ENCODE data around the gene FARSB.

The FARSB gene

GRCh38 chr2:222651718-222652418, 4.0 kb downstream of the FARSB start:
- DNase-seq (ENCODE audit: low read depth), result no peak
- no peak overlapping the region for H3K4me3 ChIP-seq (ENCODE audit: control insufficient read depth, low read depth, low read length)

GRCh38 chr2:222649801-222650200, 6.1 kb downstream of the FARSB start:
- no peak for TF ChIP-seq CTCF (IDR thresholded peaks at IDR 0.05; ENCODE audit: control insufficient read depth, insufficient read depth, low read depth, low read length, missing control alignments)
- DNase-seq (ENCODE audit: low read depth), result no peak

More at GRCh38 chr2:222651718-222652418, 4.0 kb downstream of the FARSB start:
- TF ChIP-seq CTCF (IDR thresholded peaks at IDR 0.05; ENCODE audit: control insufficient read depth, insufficient read depth, low read depth, low read length, missing control alignments), result no peak

GRCh38 chr2:222646008-222646407, 9.9 kb downstream of the FARSB start:
- no peak overlapping the region for H3K4me3 ChIP-seq (ENCODE audit: control insufficient read depth, low read depth, low read length)
- DNase-seq (ENCODE audit: low read depth), result no peak
- TF ChIP-seq CTCF (IDR thresholded peaks at IDR 0.05; ENCODE audit: control insufficient read depth, insufficient read depth, low read depth, low read length, missing control alignments), result no peak

More at GRCh38 chr2:222649801-222650200, 6.1 kb downstream of the FARSB start:
- H3K4me3 ChIP-seq (ENCODE audit: control insufficient read depth, low read depth, low read length), result no peak overlapping the region

- H3K4me3 ChIP-seq (ENCODE audit: control insufficient read depth, low read depth, low read length), result no peak overlapping the region
- no peak for DNase-seq (ENCODE audit: low read depth)
- no peak for TF ChIP-seq CTCF (IDR thresholded peaks at IDR 0.05; ENCODE audit: control insufficient read depth, insufficient read depth, low read depth, low read length, missing control alignments)
Observed at GRCh38 chr2:222643134-222643533, 12.8 kb downstream of the FARSB start.

GRCh38 chr2:222641336-222641735, 14.6 kb downstream of the FARSB start:
- TF ChIP-seq CTCF (IDR thresholded peaks at IDR 0.05; ENCODE audit: control insufficient read depth, insufficient read depth, low read depth, low read length, missing control alignments), result no peak
- H3K4me3 ChIP-seq (ENCODE audit: control insufficient read depth, low read depth, low read length), result no peak overlapping the region
- DNase-seq (ENCODE audit: low read depth), result no peak

- DNase-seq (ENCODE audit: low read depth), result no peak
- no peak overlapping the region for H3K4me3 ChIP-seq (ENCODE audit: control insufficient read depth, low read depth, low read length)
- no peak for TF ChIP-seq CTCF (IDR thresholded peaks at IDR 0.05; ENCODE audit: control insufficient read depth, insufficient read depth, low read depth, low read length, missing control alignments)
Observed at GRCh38 chr2:222637067-222637466, 18.8 kb downstream of the FARSB start.
